BLaER1 (cell line): ENCODE data around the gene EPS8L3.
A peak's percentile ranks its signal among the peaks of the same experiment; 100 is the strongest.

ENCODE experiments used
- H3K27ac ChIP-seq: shearing (Covaris generic); formaldehyde crosslinking; 2 replicates; pipeline ENCODE4 v1.8.1; 2022
- H3K27me3 ChIP-seq: shearing (Covaris generic); formaldehyde crosslinking; 2 replicates; pipeline ENCODE4 v1.8.1; 2022
- H3K36me3 ChIP-seq: shearing (Covaris generic); formaldehyde crosslinking; 2 replicates; pipeline ENCODE4 v1.8.1; 2022
- H3K4me1 ChIP-seq: shearing (Covaris generic); formaldehyde crosslinking; 2 replicates; pipeline ENCODE4 v1.8.1; 2022
- H3K4me2 ChIP-seq: shearing (Covaris generic); formaldehyde crosslinking; 2 replicates; pipeline ENCODE4 v1.8.1; 2022
- H3K4me3 ChIP-seq: shearing (Covaris generic); formaldehyde crosslinking; 2 replicates; pipeline ENCODE4 v1.8.1; 2022
- H3K9ac ChIP-seq: shearing (Covaris generic); formaldehyde crosslinking; 2 replicates; pipeline ENCODE4 v1.8.1; 2022
- H3K9me3 ChIP-seq: shearing (Covaris generic); formaldehyde crosslinking; 2 replicates; pipeline ENCODE4 v1.8.1; 2022
- H4K20me1 ChIP-seq: shearing (Covaris generic); formaldehyde crosslinking; 2 replicates; pipeline ENCODE4 v1.8.1; 2022
- Cebpa-rat ChIP-seq: shearing (Covaris generic); IDR thresholded peaks from 2 replicates; pipeline ENCODE4 v1.8.1; 2022

The EPS8L3 gene

DNA sequence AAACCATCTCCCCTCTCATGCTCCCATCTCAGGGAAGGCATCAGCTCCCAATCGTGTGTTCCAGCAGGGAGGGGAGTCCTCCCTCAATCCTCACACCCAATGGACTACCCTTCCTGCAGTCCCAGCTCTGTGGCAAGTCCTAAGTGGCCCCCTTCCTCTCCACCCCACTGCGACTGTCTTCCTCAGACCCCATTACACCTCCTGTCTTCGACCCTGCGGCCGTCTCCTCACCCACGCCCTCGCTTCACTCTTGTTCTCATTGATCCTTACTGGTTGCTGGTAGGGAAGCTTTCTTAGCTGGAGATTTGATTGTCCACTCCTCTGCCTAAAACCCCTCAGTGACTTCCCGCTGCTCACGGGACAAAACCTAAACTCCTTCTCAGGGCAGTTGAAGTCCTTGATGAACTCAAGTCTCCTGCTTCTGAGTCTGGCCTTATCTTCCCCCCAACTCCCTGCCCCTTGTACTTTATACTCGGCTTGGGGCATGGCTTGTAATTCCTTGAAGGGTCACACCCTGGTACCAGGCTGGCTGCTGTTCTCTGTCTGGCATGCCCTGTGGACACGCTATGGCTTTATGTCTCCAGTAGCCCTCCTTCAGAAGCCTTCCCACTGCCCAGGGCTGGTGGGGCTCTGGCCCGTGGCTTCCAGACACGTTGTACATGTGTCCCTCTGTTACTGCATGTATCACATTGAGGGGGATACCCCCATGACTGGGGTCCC is 2.3 kb upstream of the EPS8L3 start:
- Histone ChIP-seq H3K4me2 (no peak overlapping the region), H3K9ac (no peak overlapping the region), H3K27me3 (no peaks in the 10 kb centered on the region), H3K4me1 (peaks cover 13% of the 10 kb centered on the region), H3K27ac (no peak overlapping the region), H3K9me3 (no peaks in the 10 kb centered on the region), H4K20me1 (no peaks in the 10 kb centered on the region), H3K36me3 (no peaks in the 10 kb centered on the region), H3K4me3 (no peak overlapping the region)
- no peak for TF ChIP-seq Cebpa-rat

DNA sequence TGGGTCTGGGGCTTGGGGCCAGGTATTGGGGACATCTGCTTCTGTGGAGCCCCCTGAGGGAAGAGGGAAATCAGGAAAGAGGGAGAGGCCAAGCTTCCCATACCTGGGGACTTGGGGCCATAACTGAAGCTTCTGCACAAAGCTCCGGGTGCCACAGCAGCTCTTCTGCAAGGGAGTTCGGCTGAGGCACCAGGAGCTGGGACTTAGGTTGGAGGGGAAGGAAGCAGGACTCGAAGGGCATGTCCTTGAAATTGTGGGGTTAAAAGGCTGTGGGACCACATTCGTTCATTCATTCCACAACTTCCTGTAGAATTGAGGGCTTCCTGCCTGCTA is 1.7 kb upstream of the EPS8L3 start:
- H3K27ac ChIP-seq: no peak overlapping the region
- H3K9me3 ChIP-seq: no peaks in the 10 kb centered on the region
- no peak overlapping the region for H3K4me3 ChIP-seq
- H3K4me2 ChIP-seq: no peak overlapping the region
- H3K36me3 ChIP-seq: no peaks in the 10 kb centered on the region
- H3K4me1 ChIP-seq: peaks cover 7% of the 10 kb centered on the region; the same call in 1 of the 2 replicates
- TF ChIP-seq Cebpa-rat: no peak
- no peaks in the 10 kb centered on the region for H3K27me3 ChIP-seq
- no peaks in the 10 kb centered on the region for H4K20me1 ChIP-seq
- no peak overlapping the region for H3K9ac ChIP-seq

DNA sequence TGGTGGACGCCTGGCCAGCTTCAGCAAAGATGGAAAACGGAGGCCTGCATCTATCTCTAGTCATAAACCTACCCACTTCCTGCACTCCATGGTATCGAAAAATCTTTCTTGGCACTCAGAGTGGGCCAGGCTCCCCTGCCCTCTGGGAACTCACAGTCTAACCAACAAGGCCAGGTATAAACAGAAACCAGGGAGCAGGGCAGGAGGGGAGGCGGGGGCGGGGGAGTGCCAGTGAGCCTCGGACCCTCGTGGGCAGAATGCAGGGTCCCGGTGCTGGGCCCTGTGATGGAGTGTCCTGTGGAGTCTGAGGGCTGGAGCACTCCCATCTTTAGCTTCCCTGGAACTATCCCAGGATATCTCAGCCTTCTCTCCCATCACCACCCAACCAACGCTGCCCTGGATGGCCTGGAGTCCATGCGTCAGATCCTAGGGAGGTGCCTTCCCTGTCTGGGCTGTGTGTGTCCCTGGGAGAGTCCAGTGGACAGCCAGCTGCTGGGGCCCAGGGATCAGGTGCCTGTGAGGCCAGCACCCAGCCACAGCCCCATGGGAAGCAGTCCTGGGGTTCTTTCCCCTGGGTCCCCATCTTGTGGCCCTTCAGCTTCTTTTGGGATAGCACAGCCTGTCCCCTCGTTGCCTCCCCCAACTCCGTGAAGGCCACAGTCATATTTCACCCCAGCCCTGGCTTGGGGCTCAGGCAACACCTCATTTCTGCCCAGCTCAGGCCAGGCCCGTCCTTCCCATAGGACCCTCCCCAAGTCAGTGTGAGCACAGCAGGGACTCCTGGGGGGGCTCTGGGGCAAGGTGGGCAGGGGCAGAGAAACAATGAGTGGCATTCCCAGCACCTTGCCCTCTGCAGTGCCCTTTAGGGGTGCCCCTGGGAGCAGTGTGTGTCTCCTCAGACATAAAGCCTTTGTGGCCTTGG is 1.1 kb upstream of the EPS8L3 start:
- H3K9me3 ChIP-seq: no peaks in the 10 kb centered on the region
- H3K27me3 ChIP-seq: no peaks in the 10 kb centered on the region
- H4K20me1 ChIP-seq: no peaks in the 10 kb centered on the region
- no peak for TF ChIP-seq Cebpa-rat
- no peak overlapping the region for H3K4me3 ChIP-seq
- no peak overlapping the region for H3K4me2 ChIP-seq
- no peak overlapping the region for H3K27ac ChIP-seq
- H3K9ac ChIP-seq: no peak overlapping the region
- H3K36me3 ChIP-seq: no peaks in the 10 kb centered on the region
- peaks cover 7% of the 10 kb centered on the region; the same call in 1 of the 2 replicates for H3K4me1 ChIP-seq

DNA sequence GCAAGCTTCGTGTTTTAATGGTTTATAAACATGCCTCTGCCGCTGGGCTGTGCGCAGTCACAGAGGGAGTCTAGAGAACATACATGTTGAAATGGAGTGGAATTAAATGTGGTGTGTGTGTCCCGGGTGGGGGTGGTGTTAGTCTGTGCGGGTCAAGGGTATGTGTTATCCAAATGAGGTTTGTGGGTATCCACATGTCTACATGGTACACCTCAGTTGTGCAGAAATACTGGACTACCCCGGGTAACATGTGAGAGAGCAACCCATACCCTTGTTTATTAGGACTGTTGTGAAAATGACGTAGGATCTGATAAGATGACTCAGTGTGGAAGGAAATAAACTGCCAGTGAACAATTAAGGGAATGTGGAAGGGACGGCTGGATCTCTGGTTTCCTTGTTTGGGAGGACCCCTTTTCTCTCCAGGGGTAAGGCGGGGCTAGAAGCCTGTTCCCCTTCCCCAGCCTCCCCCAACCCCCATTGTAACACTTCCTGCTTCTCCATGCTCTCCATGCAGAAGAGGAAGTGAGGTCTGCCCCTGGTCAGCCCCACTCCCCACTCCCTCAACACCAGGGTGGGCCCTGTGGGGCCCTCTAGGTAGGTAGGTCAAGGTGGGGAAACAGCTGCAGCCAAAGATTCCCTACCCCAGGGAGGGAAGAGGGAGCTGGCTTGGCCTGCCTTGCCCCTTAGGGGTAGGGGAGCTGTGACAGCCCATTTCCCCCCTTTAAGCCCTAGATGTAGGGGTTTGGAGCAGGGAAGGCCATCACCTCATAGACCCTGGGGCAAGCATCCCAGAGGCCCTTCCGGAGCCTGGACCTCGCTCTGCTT is 690 bp downstream of the EPS8L3 start:
- no peak overlapping the region for H3K9ac ChIP-seq
- no peak overlapping the region for H3K4me3 ChIP-seq
- peaks cover 7% of the 10 kb centered on the region; the same call in 1 of the 2 replicates for H3K4me1 ChIP-seq
- no peak for TF ChIP-seq Cebpa-rat
- H3K27me3 ChIP-seq: no peaks in the 10 kb centered on the region
- H3K4me2 ChIP-seq: no peak overlapping the region; the same call in 1 of the 2 replicates
- no peaks in the 10 kb centered on the region for H3K36me3 ChIP-seq
- no peaks in the 10 kb centered on the region for H4K20me1 ChIP-seq
- H3K27ac ChIP-seq: peak overlapping the region; percentile 58
- H3K9me3 ChIP-seq: no peaks in the 10 kb centered on the region

DNA sequence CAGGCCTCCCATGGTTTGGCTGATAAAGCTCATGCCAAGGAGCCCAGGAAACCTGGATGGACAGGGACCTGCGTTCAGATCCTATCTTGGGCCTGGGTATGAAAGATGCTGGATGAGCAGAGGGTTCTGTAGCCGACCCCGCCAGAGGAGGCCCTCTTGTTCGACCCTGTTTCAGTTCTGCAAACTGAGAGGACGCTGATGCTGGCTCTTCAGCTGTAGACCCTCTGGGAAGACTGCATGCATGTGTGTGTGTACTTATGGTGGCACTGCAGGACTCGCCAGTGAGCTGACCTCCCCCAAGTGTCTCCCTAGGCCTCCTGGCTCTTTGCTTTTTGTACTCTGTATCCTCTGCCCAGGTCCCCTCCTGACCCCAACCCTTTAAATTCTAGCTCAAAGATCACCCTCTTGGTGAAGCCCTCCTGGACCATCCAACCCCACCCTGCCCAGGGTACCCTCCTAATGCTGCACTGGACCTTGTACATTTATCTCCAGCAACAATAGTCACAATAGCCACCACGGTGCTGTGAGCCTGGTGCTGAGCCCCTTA is 1.6 kb downstream of the EPS8L3 start:
- no peaks in the 10 kb centered on the region for H4K20me1 ChIP-seq
- no peaks in the 10 kb centered on the region for H3K27me3 ChIP-seq
- no peak overlapping the region for H3K9ac ChIP-seq
- no peaks in the 10 kb centered on the region for H3K9me3 ChIP-seq
- no peak overlapping the region for H3K4me3 ChIP-seq
- H3K36me3 ChIP-seq: no peaks in the 10 kb centered on the region
- no peak overlapping the region for H3K4me2 ChIP-seq
- no peak for TF ChIP-seq Cebpa-rat
- H3K4me1 ChIP-seq: peaks cover 7% of the 10 kb centered on the region; the same call in 1 of the 2 replicates
- H3K27ac ChIP-seq: no peak overlapping the region

DNA sequence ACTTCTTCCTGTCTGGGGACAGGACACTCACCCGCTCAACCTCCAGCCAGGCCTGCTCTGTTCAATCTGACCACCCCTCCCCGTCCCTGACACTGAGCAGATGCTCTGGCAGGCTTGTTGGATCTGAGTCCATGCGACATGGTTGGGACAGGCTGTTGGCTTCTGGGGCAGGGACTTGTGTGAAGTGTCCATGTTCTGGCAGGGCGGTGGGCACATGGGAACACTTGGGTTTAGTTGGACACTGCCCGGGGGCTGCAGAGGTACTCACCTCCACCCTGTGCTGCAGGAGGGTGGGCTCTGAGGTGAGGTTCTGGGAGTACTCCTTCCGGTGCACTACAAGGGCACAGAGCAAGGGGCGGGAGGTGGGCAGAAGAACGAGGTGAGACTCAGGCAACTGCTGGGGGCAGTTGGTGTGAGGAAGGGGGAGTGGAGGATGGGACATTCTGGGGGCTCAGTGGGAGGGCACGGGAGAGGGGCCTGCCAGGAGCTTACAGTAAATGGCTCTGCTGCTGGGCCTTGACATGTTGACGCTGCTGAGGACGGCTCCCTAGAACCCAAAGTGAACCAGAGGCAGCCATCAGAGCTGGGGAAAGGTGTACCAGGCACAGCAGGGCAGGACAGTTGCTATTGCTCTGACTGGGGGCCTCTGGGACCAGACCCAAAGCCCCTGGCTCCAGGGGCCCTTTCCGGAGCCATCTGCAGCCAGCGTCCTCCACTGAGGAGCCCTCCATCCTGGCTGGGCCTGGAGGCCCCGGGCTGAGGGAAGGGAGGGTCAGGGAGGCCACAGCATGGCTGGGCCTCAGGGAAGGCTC is 2.3 kb downstream of the EPS8L3 start:
- Histone ChIP-seq H3K4me2 (no peak overlapping the region), H3K36me3 (no peaks in the 10 kb centered on the region), H3K4me1 (peaks cover 7% of the 10 kb centered on the region; the same call in 1 of the 2 replicates), H3K4me3 (no peak overlapping the region), H3K9ac (no peak overlapping the region), H3K9me3 (no peaks in the 10 kb centered on the region), H3K27me3 (no peaks in the 10 kb centered on the region), H3K27ac (no peak overlapping the region), H4K20me1 (no peaks in the 10 kb centered on the region)
- TF ChIP-seq Cebpa-rat: no peak

DNA sequence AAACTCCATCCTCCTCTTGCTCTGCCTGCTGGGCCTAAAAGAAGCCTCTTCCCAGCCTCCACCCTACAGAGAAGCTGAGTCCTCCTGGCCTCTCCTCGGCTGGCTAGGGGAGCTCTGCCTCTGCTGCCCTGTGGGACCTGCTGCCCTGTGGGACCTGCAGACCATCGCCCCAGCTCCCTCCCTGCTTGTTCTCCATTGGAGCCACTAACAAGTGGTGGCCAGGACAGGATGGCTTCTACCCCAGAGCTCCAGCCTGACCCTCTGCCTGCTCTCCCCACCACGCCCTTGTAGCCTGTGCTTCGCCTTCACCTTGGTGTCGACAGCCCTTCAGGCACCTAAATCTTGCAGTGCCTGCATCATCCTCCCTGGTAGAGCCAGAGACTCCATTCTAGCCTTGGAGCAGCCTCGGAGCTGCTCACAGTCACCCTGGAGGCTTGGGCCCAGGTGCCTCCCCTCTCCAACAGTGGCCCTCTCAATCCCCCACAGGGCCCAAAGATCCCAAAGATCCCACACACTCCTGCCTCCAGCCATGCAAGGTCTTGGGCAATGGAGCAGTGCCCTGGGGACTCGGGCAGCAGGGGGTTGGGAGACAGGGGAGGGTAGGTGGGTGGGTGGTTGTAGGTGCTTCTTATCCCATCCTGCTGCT is 3.0 kb downstream of the EPS8L3 start:
- H3K4me3 ChIP-seq: no peak overlapping the region
- no peaks in the 10 kb centered on the region for H3K27me3 ChIP-seq
- no peaks in the 10 kb centered on the region for H3K36me3 ChIP-seq
- H3K9me3 ChIP-seq: no peaks in the 10 kb centered on the region
- TF ChIP-seq Cebpa-rat: no peak
- H4K20me1 ChIP-seq: no peaks in the 10 kb centered on the region
- H3K4me1 ChIP-seq: peaks cover 7% of the 10 kb centered on the region; the same call in 1 of the 2 replicates
- no peak overlapping the region for H3K27ac ChIP-seq
- H3K4me2 ChIP-seq: no peak overlapping the region
- H3K9ac ChIP-seq: no peak overlapping the region

DNA sequence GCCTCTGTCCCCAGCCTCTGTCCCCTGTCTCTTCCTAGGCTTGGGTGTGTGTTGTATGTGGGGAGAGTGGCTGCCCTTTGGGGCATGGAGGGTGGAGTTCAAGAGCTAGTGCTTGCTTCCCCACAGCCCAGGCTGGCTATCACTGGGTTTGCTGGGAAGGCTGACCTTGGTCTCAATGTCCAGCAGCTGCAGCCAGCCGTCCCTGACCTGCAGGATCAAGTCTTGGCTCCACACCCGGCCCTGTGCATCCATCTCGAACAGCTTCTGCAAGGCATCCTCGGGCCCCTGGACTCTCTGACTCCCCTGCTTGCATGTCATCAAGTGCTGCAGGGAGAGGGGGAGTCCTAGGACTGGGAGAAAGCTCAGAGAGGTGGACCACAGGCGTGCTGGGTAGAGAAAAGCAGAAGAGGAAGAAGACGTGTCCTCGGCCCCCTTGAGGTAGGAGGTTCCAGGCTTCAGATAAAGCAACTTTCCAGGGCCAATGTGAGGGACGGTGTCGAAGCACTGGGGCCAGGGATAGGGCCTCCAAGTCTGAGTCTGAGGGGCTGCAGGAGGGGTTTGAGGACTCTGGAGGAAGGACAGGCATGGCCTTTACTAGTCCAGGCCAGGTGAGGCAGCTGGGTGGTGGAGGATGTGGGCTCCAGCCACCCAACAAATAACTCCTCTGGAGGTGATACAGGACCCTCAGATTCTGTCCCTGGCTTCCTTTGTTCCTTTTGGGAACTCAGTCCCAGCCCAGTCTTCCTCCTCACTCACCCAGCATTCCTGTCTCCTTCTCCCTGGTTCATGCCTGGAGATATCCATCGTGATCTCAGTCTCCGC is 4.0 kb downstream of the EPS8L3 start:
- H3K4me3 ChIP-seq: no peak overlapping the region

More for the DNA sequence above, 4.0 kb downstream of the EPS8L3 start:
- Histone ChIP-seq H3K4me1 (peaks cover 7% of the 10 kb centered on the region; the same call in 1 of the 2 replicates), H3K4me2 (no peak overlapping the region), H3K27me3 (no peaks in the 10 kb centered on the region), H3K36me3 (no peaks in the 10 kb centered on the region), H3K9me3 (no peaks in the 10 kb centered on the region), H3K9ac (no peak overlapping the region), H3K27ac (no peak overlapping the region), H4K20me1 (no peaks in the 10 kb centered on the region)
- TF ChIP-seq Cebpa-rat: no peak
